NCI-H2081 treated with DMSO at 0.1 percent for 48 hours (cell line): ENCODE results near the gene ACBD4.

ENCODE experiments used
- DNase-seq: peaks from one replicate; lab custom pipeline; 2025; lab: John Stamatoyannopoulos, UW

ACBD4 gene

DNA sequence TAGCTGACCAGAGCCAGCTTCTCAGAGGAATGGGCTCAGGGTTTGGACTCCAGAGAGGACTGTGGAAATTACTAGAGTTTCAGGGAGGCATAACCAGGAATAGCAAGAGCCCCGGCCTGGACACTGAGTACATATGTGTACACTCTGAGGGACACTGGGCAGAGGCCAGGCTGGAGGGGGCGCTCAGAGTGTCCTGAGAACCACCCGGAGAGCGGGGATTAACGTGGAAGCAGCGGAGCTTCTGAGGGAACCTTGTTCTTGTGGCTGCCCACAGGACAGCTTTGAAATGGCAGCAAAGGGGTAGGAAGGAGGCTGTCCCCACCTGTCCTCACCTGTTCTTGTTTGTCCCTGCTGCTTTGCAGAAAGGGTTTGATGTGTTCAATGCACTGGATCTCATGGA lies 31.0 kb upstream of the ACBD4 start:
- no peak for DNase-seq

DNA sequence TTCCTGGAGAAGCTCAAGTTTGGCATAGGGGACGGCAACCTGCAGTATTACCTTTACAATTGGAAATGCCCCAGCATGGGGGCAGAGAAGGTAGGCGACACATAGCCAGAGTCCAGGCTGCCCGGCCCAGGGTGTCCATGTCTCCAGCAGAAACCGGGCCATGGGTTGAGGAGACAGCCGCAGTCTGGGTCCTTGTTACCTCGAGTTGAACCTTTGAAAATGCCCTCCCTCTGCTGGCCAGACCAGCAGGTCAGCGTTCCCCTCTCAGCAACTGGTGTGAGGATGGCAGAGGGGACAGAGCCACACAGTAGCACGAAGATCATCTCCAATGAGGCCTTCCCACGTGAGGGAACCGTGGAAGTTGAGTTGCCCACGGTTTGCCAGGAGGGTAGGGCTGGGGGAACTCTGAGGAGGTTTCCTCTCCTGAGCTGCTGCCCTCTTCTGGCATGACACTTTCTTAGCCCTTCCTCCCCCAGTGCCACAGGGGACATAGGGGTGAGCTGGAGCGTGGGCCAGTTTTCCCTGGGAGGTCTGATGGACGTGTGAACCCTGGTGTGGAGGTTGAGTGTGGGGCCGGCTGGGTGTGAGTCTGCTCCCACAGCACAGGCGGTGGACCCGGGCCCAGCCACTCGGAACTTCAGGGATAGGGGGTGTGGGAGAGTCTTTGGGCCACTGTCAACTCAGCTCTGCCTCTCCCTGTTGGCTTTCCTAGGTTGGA lies 30.4 kb upstream of the ACBD4 start:
- no peak for DNase-seq

DNA sequence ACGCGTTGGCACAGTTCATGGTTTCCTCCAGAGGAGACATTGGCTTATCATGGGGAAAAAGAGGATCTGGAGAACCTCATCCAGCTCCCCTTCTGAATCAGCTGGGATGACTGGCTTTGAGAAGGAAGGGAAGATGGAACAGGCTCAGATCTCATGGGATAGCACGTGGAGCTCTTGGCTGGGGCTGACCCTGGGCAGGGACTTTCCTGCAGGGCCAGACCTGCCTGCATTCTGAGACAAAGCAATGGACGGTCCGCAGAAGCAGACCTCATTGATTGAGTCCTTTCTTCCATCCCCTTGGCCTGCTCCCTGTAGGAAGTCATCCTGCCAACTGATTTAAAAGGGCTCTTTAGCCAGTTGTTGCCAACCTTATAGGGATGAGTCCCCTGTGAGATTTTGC lies 29.4 kb upstream of the ACBD4 start:
- no peak for DNase-seq

DNA sequence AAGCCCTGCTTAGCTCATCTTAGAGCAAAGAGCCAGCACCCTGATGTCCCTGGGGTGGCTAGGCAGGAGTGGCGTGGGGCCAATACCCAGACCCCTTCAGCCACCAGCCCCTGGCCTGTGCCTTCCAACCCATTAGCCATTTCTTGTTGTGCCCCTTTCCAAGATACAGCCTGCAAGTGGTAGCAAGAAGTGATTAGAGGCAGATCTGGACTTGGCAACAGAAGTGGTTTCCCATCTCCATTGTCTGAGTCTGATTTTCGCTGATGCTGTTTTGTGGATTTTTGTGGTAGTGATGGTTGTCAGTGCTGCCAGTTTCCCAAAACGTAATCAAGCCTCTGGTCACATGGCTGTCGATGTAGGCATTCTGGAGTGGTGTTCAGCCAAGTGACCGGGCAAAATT lies 28.9 kb upstream of the ACBD4 start:
- DNase-seq: no peak

DNA sequence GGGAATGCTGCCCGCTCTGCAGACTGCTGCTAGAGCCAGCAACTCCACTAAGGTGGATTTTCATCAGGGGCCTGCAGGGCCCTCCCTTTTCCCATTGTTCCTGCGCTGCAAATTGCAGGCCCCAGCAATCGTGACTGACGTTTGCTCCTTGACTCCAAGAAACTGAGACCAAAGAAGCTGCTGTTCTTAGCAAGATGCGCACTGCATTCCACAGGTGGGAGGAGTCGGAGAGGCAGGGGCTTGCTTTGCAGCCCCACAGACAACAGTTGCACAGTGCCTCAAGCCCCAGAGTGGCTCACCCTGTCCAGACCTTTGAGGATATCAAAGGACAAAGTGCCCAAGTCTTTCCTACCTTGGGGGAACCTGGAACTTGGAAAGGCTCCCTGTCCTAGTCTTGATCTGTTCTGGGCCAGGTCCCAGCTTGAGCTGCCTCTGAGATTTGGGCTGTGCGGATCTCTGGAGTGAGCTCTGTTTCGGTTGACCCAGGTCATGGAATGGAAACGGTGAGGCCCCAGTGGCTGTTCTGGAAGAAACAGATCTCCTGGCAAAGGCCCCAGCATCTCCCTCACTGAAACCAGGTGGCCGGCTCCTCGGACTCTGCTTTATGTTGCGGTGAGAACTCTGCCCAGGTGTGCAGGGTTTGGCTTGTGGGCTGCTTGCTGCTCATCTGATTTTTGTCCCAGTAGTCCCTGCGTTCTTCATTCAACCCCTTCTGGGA lies 28.0 kb upstream of the ACBD4 start:
- DNase-seq: no peak

DNA sequence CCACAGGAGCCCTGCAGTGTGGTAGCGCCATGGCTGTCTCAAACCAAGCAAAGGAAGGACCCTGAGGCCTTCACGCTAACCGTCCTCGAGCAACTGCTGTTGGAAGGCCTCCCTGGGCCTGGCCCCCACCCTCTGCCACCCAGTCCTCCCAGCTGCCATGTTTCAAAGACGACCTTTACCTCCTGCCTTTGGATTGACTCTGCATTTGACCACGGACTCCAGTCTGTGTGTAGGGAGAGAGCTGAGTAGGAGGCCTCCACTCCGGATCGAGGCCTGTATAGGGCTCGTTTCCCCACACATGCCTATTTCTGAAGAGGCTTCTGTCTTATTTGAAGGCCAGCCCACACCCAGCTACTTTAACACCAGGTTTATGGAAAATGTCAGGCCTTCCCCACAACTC lies 27.4 kb upstream of the ACBD4 start:
- no peak for DNase-seq

DNA sequence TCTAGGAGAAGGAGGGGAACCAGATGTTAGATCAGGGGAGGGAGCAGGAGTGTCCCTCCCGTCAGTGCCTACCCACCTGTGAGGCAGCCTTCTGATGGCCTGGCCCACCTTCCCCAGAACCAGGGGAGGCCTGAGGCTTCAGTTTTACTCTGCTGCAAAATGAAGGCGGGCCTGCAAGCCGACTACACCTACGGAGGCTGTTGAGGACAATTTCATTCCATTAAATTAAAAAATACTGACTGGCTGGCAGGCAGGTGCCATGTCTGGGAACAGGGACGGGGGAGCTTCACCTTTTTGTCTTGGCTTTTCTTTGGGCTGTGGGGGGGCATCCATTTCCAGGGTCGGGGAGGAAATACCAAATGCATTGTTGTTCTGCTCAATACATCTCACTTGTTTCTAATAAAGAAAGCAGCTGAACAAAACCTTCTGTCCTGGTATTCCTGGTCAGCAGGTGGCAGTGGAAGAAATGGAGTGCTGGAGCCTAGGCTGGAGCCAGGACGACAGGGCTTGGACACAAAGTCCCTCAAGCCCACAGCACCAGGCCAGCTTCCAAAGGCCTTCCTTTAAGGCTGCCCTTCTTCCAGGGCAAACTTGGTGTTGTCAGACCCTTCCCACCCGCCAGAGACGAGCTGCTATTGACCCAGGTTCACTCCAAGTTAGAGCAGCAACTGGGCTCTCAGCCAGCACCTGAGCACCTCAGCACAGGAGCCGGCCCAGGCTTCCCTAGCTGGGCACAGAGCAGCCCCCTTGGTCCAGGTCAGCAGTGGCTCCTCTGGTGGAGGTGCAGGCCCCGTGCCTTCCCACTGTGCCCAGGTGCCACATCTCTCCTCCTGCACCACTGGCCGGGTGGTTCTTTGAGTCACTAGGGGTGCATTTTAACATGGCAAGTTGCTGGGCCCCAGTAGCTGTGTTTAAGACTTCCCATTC lies 26.6 kb upstream of the ACBD4 start:
- DNase-seq: no peak

DNA sequence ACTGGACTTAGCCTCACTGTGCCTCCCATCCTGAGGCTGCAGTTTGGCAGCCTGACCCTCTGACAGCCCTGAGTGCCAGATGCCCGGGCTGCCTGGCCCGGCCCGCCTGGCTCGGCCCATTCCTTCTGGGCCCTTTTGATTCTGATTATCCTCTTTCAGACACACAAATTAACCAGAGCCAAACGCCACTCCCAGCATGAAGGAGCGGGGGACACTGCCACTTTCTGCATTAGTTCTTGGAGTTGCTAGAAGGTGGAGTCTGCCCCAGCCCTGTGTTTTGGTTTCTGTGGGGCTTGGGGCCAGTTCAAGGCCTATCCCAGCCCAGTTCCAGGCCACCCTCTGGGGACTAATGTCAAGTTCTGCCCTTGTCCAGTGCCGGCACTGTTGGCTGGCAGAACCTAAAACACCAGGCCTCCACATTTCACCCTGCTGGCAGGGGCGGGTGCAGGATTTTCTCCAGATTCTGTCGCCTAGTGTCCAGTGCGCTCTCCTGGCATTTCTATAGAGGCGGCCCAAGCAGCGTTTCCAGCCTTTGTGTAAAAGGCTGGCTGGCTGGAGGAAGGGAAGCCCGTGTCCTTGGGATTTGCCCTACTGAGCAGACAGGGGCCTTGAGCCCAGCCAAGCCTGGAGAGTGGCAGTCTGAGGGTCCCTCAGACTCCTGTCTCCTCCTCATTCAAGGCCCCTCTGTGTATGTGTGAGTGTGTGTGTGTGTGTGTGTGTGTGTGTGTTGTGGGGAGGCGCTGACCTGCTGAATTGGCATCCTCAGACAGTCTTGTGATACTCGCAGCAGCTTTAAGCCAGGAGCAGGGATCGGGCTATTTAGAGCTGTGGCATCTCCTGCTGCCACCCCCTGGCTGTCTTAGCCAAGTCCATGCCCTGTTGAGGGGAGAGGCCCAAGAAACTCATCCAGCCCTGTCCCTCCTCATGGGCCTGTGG lies 24.5 kb upstream of the ACBD4 start:
- no peak for DNase-seq

DNA sequence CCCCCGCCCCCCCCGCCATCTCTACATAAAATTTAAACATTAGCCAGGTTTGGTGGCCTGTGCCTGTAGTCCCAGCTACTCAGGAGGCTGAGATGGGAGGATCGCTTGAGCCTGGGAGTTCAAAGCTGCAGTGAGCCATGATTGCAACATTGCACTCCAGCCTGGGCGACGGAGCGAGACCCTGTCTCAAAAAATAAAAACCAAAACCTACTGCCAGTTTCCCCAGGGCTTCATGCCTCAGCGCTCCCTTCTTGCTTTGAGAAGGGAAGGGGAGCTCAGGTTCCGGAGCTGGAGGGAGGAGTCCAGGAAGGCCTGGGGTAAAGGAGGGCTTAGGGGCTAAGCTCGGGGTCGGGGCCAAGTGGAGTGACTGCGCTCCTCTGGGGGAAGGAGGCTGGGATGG lies 23.6 kb upstream of the ACBD4 start:
- no peak for DNase-seq

DNA sequence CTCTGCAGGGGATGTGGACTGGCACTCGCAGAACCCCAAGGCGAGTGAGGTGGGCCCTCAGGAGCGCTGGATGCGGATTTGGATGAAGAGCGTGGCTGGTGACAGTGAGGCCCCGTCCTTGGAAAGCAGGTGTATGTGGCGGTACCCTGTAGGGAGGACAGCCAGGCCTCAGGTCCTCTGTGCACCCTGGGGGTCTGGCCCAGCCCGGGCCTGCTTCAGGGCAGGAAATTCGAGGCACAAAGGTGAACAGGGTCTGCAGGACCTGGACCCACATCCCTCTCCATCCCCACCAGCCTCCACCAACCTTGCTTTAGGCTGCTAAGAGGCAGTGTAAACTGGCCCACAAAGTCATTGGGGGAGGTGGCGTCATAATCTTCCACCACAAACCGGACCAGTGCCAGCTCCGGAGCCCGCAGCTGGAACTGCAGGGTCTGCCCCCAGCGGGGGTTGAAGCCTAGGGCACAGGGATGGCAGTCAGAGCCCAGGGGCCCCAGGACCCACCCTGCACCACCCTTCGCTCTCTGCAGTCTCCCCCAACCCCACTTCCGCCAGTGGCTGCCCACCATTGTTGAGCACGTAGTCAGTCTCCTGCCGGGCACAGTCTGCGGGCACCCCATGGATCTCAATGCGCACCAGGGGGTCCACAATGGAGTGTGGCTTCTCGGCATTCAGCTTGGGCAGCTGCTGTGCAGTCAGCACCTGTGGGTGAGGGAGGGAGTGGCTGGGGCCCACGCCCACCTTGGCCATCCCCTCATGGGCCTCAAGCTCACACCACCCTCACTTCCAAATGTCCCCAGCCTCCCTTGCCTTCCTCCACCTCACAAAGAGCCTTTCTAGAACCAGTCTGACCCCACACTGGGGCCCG lies 22.7 kb upstream of the ACBD4 start:
- no peak for DNase-seq

DNA sequence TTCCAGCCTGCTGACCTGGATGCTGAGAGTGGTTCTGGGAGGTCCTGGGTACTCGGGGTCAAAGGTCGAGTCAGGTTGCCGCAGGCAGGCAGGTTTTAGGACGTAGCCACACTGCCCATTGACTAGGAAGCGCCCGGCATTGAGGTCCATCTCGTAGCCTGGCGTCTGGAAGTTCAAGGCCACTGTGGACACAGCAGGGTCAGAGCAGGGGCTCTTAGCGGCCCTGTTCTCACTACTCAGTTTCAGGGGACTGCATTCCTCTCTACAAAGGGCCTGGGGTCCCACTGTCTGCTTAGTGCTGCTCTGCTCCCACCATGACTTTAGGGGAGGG lies 22.1 kb upstream of the ACBD4 start:
- no peak for DNase-seq

DNA sequence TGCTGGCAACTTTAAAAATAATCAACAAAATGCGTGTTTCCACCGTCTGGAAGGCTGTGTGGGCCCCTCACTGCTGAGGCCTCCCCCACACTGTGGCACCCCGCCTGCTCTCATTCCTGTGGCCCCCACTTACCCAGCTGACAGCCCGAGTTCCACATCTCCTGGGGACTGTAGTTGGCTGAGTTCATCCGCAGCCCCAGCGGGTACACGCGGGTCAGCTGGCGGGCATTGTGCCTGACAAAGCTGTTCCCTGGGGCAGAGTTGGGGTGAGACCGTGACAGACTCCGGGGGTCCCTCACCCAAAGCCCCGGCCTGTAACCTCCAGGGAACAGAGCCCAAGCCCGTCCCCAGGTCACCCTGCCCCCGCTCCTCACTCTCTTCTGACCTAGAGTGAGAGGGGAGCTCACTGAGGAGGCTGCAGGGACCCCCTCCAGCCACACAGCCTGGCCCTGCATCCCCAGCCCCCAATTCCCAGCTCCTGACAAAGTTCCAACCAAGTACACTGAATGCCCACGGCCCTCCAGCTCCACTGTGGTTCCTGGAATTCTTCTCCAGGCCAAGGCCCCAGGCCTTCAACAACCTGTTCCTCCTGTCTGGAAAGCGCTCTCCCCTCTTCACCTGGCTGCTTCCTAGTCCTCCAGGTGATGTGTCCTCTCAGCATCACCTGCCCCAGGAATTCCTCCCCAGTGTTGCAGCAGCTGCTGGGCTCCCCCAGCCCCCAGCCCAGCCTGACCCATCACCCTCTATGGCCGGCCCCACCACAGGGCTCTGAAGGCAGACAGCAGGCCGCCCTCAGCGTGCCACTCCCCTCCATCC lies 21.2 kb upstream of the ACBD4 start:
- DNase-seq: no peak

DNA sequence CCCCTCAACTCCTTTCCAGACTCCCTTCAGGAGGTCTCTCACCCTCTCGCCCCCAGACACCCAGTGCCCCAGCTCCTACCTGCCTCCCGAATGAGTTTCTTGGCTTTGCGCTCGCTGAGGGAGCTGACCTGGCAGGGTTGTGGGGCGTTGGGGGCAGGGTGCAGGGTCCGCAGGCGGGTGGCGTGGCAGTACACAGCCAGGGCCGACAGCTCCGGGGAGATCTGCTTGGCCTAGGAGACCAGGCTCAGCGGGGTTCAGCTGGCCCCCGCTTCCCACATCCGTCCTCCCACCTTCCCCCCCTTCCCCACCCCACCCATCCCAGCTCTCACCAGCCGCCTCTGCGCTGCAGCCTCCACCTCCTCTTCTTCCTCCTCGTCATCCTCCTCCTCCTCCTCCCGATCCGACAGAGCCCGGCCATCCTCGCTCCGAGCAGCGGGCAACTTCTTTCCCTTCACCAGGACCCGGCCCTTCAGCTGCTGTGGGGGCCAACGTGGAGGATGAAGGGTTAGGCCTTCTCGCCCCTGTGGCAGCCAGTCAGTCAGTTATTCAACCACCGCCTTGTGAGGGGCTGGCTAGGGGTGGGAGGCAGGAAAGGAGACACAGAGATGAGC lies 20.4 kb upstream of the ACBD4 start:
- DNase-seq: no peak

DNA sequence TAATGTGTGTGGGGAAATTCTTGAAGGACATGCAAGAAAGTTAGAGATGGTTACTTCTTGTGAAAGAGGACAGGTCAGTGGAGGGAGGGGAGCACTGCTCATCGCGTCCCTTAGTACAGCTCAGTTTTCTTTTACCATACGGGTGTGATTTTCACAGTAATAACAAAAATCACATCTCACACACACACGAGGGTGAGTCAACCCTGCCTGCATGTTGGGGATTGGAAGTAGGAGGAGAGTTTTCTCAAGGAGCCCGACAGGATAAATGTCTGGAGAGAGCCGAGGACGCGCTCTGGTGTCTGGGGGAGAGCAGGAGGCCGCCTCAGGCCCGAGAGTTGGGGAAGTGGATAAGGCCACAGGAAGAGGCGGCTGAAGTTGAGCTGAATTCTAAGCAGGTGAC lies 19.6 kb upstream of the ACBD4 start:
- no peak for DNase-seq

DNA sequence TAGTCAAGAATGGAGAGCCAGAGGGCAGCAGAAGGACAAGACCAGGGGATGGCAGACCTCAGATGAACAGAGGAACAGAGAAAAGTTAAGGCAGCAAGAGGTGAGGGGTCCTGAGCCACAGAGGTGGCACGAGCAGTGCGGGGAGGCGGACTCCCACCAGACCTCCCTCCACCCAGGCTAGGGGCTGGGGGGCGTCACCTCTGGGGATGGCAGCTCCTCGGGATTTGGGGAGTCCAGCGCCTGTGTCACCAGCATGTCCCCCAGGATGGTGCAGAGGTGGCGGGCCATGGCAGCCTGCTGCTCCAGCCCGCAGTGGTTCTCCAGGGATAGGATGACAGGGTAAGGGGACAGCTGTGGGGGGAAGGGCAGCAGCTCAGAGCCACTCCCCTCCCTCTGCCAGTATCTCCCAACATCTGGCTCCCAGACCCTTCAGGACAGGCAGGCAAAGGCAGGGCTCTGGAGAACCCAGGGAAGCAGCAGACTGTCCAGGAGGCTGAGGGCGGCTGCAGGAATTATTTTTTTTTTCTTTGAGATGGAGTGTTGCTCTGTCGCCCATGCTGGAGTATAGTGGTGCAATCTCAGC lies 19.0 kb upstream of the ACBD4 start:
- no peak for DNase-seq

DNA sequence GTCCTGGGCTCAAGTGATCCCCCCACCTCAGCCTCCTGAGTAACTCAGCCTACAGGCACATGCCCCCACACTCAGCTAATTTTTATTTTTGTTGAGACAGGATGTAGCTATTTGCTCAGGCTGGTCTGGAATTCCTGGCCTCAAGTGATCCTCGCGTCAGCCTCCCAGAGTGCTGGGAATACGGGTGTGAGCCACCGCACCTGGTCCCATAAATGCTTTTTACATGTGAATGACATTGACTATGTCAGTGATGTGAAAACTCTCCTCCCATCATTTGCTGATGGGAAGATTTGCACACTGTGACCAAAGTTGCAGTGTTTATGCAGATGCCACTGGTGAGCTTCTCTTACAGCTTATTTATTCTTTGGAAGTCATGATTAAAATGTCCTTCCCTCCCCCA lies 18.2 kb upstream of the ACBD4 start:
- no peak for DNase-seq

DNA sequence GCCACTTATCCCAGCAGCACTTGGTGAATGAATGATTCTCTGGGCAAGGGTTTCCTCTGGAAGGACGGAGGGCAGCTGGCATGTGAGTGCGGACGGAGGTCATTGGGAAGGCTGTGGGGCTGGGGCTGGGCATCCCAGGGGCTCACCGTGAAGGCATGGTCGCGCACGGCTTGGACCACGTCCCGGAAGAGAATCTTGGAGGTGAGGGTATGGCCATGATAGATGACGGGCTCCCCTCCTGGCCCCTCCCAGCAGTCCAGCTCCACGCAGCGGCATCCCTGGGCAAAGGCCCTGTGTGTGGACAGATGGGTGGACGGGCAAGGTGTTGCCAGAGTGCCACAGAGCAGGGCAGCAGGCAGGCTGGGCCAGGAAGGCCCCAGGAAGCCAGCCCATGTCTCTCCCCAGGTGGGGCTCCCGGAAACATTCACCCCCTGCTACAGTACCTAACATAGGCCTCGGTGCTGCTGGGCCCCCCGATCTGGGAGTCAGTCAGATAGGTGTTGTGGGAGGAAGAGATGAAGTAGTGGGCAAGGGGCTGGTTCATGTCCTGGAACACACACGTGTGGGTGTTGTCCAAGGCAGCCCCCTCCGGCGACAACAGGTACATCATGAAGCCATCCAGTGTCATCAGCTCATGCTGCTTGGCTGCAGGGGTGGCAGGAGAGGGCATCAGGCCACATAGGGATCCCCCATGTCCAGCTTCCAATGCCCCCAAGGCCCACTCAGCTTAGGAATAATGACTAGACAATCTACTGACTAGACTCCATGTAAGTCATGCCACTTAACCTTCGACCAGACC lies 17.4 kb upstream of the ACBD4 start:
- DNase-seq: no peak

DNA sequence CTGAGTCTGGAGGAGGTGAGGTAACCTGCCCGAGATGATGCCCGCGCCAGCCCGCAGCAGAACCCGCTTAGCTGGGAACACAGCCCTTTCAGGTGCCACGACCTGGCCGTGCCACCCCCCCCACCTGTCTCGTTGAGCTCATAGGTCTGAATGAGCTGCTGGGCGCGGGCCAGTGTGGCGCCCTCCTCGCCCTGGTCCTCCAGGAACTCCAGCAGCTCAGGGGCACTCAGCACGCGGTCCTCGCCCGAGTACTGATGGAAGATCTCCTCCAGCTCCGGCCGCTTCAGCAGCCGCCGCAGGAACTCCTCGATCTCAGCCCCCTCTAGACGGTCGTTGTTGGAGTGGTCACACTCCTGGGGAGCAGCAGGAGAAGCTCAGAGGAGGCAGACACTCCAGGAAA lies 16.8 kb upstream of the ACBD4 start:
- no peak for DNase-seq
